A673 (cell line): ENCODE results near the gene TMCC1.

Source experiments
- CTCF ChIP-seq: fragments of 300-800, 200-600 bp; sonication (generic); conservative IDR thresholded peaks from 2 replicates; pipeline ENCODE4 v1.5.1; 2017; ENCODE audit warnings: low read depth, mild to moderate bottlenecking, antibody characterized with exemption, low read length, moderate library complexity, mixed read lengths
- EZH2 ChIP-seq: fragments of 200-600 bp; sonication (generic); IDR thresholded peaks from 2 replicates; pipeline ENCODE4 v1.6.1; 2017; ENCODE audit warnings: borderline replicate concordance, low read depth, mild to moderate bottlenecking, mixed read lengths, antibody characterized with exemption, low read length; ENCODE audit not compliant: poor library complexity, severe bottlenecking

DNA sequence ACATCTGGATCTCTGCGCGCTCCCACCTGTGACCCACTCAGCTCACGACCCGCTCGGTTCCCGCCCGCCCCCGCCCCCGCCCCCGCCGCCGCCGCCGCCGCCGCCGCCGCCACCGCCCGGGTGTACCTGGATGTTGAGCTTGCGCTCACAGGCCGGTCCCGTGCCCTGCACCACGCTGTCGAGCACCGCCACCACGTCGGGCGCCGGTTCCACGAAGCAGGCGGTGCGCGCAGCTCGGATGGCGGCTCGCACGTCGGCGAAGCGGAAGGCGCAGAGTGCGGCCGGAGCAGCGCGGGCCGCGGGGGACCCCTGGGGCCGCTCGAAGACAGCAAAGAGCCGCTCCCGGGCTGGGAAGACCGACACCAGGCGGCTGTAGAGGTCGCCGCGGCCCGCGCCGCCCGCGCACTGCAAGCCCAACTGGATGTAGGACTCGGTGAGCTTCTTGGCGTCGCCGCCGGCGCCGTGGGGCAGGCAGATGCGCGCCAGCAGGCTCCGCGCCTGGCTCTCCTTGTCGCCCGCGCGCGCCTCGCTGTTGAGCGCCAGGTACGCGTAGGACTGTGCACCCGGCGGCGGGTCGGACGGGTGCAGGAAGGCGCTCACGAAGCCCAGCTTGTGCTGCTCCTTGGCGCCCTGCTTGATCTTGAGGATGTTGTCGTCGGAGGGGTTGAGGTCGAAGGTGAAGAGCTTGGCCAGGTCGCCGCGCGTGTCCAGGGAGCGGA lies 288.1 kb downstream of the TMCC1 start:
- TF ChIP-seq EZH2 (no peak), CTCF (no peak)
